CD14-positive monocyte (primary cell): Measurements from ENCODE around the gene GLB1L2. TPM values are rescaled to one million over a fixed set of nuclear protein-coding genes. Genes with fewer than 3 reads are reported as not detected.

Experiments
- DNase-seq, 3 donors: peaks; one replicate each; pipeline ENCODE4 v3.0.0-alpha.2; 2011 to 2022
- H2AFZ ChIP-seq: 2 replicates; pipeline ENCODE4 v1.6.0; 2012; ENCODE audit warnings: mild to moderate bottlenecking, low read depth, low read length, inconsistent platforms; ENCODE audit not compliant: insufficient read depth, poor library complexity, severe bottlenecking
- H3K27ac ChIP-seq, 2 donors: 1 replicate in 1 of 2; 2 replicates in 1 of 2; pipeline ENCODE4 v1.5.1; 2012 to 2013; ENCODE audit warnings: low read length in 2 of 2, control low read depth in 1 of 2, inconsistent platforms in 1 of 2, low read depth in 1 of 2, mild to moderate bottlenecking in 1 of 2
- H3K27me3 ChIP-seq, 2 donors: one replicate each; pipeline versions ENCODE4 v1.6.0 to v1.6.1; 2011 to 2013; ENCODE audit warnings: low read length in 2 of 2; ENCODE audit not compliant: control insufficient read depth in 2 of 2, insufficient read depth in 2 of 2
- H3K36me3 ChIP-seq, 2 donors: replicated peaks in 1 of 2; 1 replicate in 1 of 2; 2 replicates in 1 of 2; pipeline versions ENCODE4 v1.5.1 to v1.6.1; 2012 to 2013; ENCODE audit warnings: low read length in 2 of 2, control low read depth in 1 of 2, inconsistent platforms in 1 of 2, mild to moderate bottlenecking in 1 of 2; ENCODE audit not compliant: insufficient read depth in 2 of 2, control insufficient read depth in 1 of 2
- H3K4me1 ChIP-seq, 2 donors: 1 replicate in 1 of 2; 2 replicates in 1 of 2; pipeline versions ENCODE4 v1.5.1 to v1.6.1; 2012 to 2013; ENCODE audit warnings: low read length in 2 of 2, control low read depth in 1 of 2, inconsistent platforms in 1 of 2, mild to moderate bottlenecking in 1 of 2, moderate library complexity in 1 of 2; ENCODE audit not compliant: insufficient read depth in 2 of 2, control insufficient read depth in 1 of 2
- H3K4me2 ChIP-seq: replicated peaks from 2 replicates; pipeline ENCODE3; 2012; ENCODE audit warnings: low read length, moderate library complexity, mild to moderate bottlenecking; ENCODE audit not compliant: poor library complexity, severe bottlenecking; ENCODE audit errors: extremely low read depth
- H3K4me3 ChIP-seq, 3 experiments: fragments of 200-600 bp in 1 of 3; sonication (generic) in 1 of 3; replicated peaks in 1 of 3; 1 replicate in 2 of 3; 2 replicates in 1 of 3; pipeline ENCODE4 v1.5.1; 2011 to 2013; ENCODE audit warnings: low read length in 3 of 3, mild to moderate bottlenecking in 3 of 3, control low read depth in 2 of 3, low read depth in 2 of 3, inconsistent platforms in 1 of 3, moderate library complexity in 1 of 3
- H3K79me2 ChIP-seq: 2 replicates; pipeline ENCODE4 v1.6.0; 2012; ENCODE audit warnings: mild to moderate bottlenecking, control low read depth, inconsistent platforms, low read length, moderate library complexity; ENCODE audit not compliant: insufficient read depth
- H3K9ac ChIP-seq: 2 replicates; pipeline ENCODE4 v1.6.0; 2017; ENCODE audit warnings: low read length, mild to moderate bottlenecking; ENCODE audit not compliant: insufficient read depth, poor library complexity, severe bottlenecking
- H3K9me3 ChIP-seq, 2 donors: replicated peaks in 1 of 2; 1 replicate in 1 of 2; 2 replicates in 1 of 2; pipeline versions ENCODE4 v1.5.1 to v1.6.1; 2012 to 2013; ENCODE audit warnings: low read length in 2 of 2, control low read depth in 1 of 2; ENCODE audit not compliant: control insufficient read depth in 1 of 2, insufficient read depth in 1 of 2
- H4K20me1 ChIP-seq: 2 replicates; pipeline ENCODE4 v1.6.0; 2012; ENCODE audit warnings: mild to moderate bottlenecking, low read length, control low read depth, moderate library complexity; ENCODE audit not compliant: insufficient read depth
- H3K27ac Mint-ChIP-seq, 7 donors: one replicate each; pipeline ENCODE4 v1.8.0; 2020; ENCODE audit warnings: mild to moderate bottlenecking in 7 of 7, mixed read lengths in 7 of 7, moderate library complexity in 6 of 7, inconsistent platforms in 2 of 7
- H3K27me3 Mint-ChIP-seq, 3 donors: one replicate each; pipeline ENCODE4 v1.8.0; 2021 to 2022; ENCODE audit warnings: low read depth in 3 of 3, mild to moderate bottlenecking in 3 of 3, mixed read lengths in 3 of 3, moderate library complexity in 3 of 3, inconsistent platforms in 1 of 3
- H3K36me3 Mint-ChIP-seq, 2 donors: one replicate each; pipeline ENCODE4 v1.8.0; 2020; ENCODE audit warnings: mixed read lengths in 2 of 2, inconsistent platforms in 1 of 2, mild to moderate bottlenecking in 1 of 2
- H3K4me1 Mint-ChIP-seq: one replicate; pipeline ENCODE4 v1.8.0; 2020; ENCODE audit warnings: mild to moderate bottlenecking, mixed read lengths
- H3K4me3 Mint-ChIP-seq, 2 donors: one replicate each; pipeline ENCODE4 v1.8.0; 2020; ENCODE audit warnings: mild to moderate bottlenecking in 2 of 2, mixed read lengths in 2 of 2, moderate library complexity in 1 of 2
- H3K9me3 Mint-ChIP-seq, 7 donors: one replicate each; pipeline ENCODE4 v1.8.0; 2020 to 2022; ENCODE audit warnings: mixed read lengths in 7 of 7, mild to moderate bottlenecking in 6 of 7, moderate library complexity in 6 of 7, inconsistent platforms in 2 of 7
- CTCF ChIP-seq: fragments of 200-600 bp; IDR thresholded peaks from one replicate; pipeline ENCODE4 v1.8.0; 2022; ENCODE audit warnings: antibody characterized with exemption, mild to moderate bottlenecking
- WGBS: methylation state at CpG from one replicate; pipeline ENCODE4 v1.1.5; 2013; ENCODE audit warnings: missing lambda C conversion rate; ENCODE audit not compliant: insufficient coverage; 5-methylcytosine and 5-hydroxymethylcytosine counted together
- intact Hi-C, 2 donors: fragments of 100-400 bp; cut with micrococcal nuclease; formaldehyde crosslinking; loops; one replicate each; pipeline versions ENCODE4 v1.15.0 to v1.15.1; 2023
- polyA plus RNA-seq, 3 donors: library from polyadenylated mRNA; depleted of rRNA in 1 of 3; unstranded in 2 of 3; stranded (reverse) in 1 of 3; fragments of 300-500 nt in 2 of 3; fragments of >200 nt in 1 of 3; fragmentation: Illumina TruSeq in 2 of 3; gene quantifications; 1 replicate in 2 of 3; 2 replicates in 1 of 3; pipeline ENCODE4 v1.2.3, GENCODE V29; 2012 to 2021

GLB1L2 gene
- polyA plus RNA-seq, 3 donors, result not detected

- no peak overlapping the region for H3K4me3 ChIP-seq
- H3K9me3 ChIP-seq, result no peaks in the 10 kb centered on the region
- no peaks in the 10 kb centered on the region for H3K79me2 ChIP-seq
- no peaks in the 10 kb centered on the region for H3K36me3 Mint-ChIP-seq
- no peak overlapping the region for H3K9ac ChIP-seq
- H3K36me3 ChIP-seq, result no peaks in the 10 kb centered on the region
- peaks cover 6% of the 10 kb centered on the region for H3K4me1 Mint-ChIP-seq
- H2AFZ ChIP-seq, result no peak overlapping the region
- H4K20me1 ChIP-seq, result no peaks in the 10 kb centered on the region
- 90% methylated on average over 20 of the region's 25 CpGs for WGBS
- H3K27me3 Mint-ChIP-seq, result peaks cover 4 to 13% (median 12%) of the 10 kb centered on the region in 3 donors
- no peak overlapping the region for H3K27ac ChIP-seq
- H3K27me3 ChIP-seq, result no peaks in the 10 kb centered on the region
- DNase-seq, result no peak
- no peak for TF ChIP-seq CTCF
- intact Hi-C loops, result no loop called here
- H3K4me3 Mint-ChIP-seq, result no peak overlapping the region
- H3K27ac Mint-ChIP-seq, result no peak overlapping the region
- no peaks in the 10 kb centered on the region for H3K9me3 Mint-ChIP-seq
- H3K4me1 ChIP-seq, result no peaks in the 10 kb centered on the region
- H3K4me2 ChIP-seq, result no peak overlapping the region
Measured at GRCh38 chr11:134389464-134390180, 57.8 kb downstream of the GLB1L2 start.

- Histone ChIP-seq H3K4me3 (no peak overlapping the region), H3K4me2 (no peak overlapping the region), H3K9ac (no peak overlapping the region), H4K20me1 (no peaks in the 10 kb centered on the region), H3K27me3 (no peaks in the 10 kb centered on the region), H3K27ac (no peak overlapping the region), H3K9me3 (no peaks in the 10 kb centered on the region), H3K4me1 (no peaks in the 10 kb centered on the region), H2AFZ (no peak overlapping the region), H3K36me3 (no peaks in the 10 kb centered on the region), H3K79me2 (no peaks in the 10 kb centered on the region)
- no peak overlapping the region for H3K4me3 Mint-ChIP-seq
- intact Hi-C loops, result no loop called here
- WGBS, result 84% methylated on average over 13 of the region's 15 CpGs
- DNase-seq, result no peak
- no peak overlapping the region for H3K27ac Mint-ChIP-seq
- no peak for TF ChIP-seq CTCF
- no peaks in the 10 kb centered on the region for H3K36me3 Mint-ChIP-seq
- H3K4me1 Mint-ChIP-seq, result peaks cover 6% of the 10 kb centered on the region
- H3K27me3 Mint-ChIP-seq, result peaks cover 2 to 11% (median 9%) of the 10 kb centered on the region in 3 donors
- no peaks in the 10 kb centered on the region for H3K9me3 Mint-ChIP-seq
Measured at GRCh38 chr11:134390706-134391569, 59.1 kb downstream of the GLB1L2 start.
